ENCODE data around the gene COMMD7. TPM values are rescaled to one million over a fixed set of nuclear protein-coding genes. Genes with fewer than 3 reads are reported as not detected.
A peak's percentile ranks its signal among the peaks of the same experiment; 100 is the strongest.

The COMMD7 gene
- total RNA-seq, 6 experiments from 2014 or later: 45.4 to 58.4 (median 51.5) TPM

DNA sequence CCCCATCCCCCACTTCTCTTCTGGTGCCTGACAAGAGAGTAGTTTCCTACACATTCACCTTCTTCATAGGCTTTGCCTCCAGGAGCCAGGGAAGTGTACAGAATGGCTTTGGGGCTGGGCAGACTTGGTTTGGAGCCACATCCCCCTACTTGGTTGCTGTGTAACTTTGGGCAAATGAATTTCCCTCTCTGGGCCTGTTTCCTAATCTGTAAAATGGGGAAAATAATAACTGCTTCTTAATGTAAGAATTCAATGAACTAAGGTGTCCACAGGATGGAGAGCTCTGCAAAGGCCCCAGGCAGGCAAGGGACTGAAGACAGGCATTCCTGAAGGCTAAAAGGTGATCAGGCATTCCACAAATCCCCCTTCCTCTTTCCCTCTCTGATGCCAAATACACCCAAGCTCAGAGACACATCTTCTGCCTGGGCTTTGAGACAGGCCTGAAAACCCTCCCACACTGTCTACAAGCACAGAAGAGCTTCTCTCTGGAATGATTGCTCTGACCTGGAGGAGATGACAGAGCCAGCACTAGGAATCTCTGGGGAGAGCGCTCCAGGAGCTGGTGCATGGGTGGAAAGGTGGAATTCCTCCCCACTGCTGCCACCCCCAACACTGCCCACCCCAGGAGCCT is 62.6 kb downstream of the COMMD7 start:
- DNase-seq: no peak
- H3K36me3 Mint-ChIP-seq (ENCODE audit: low read depth): no peaks in the 10 kb centered on the region
- H3K27me3 Mint-ChIP-seq (ENCODE audit: insufficient read depth): peaks cover 4% of the 10 kb centered on the region
- no peak overlapping the region for H3K27ac Mint-ChIP-seq
- no peaks in the 10 kb centered on the region for H3K9me3 Mint-ChIP-seq
- peaks cover 22% of the 10 kb centered on the region for H3K4me1 Mint-ChIP-seq (ENCODE audit: low read depth)
- TF ChIP-seq CTCF (IDR thresholded peaks at IDR 0.05): no peak
- no peak overlapping the region for H3K4me3 Mint-ChIP-seq

- Mint-ChIP-seq H3K9me3 (no peaks in the 10 kb centered on the region), H3K4me1 (ENCODE audit: low read depth) (peaks cover 15% of the 10 kb centered on the region), H3K4me3 (no peak overlapping the region), H3K27ac (no peak overlapping the region), H3K27me3 (ENCODE audit: insufficient read depth) (peaks cover 7% of the 10 kb centered on the region), H3K36me3 (ENCODE audit: low read depth) (no peaks in the 10 kb centered on the region)
- DNase-seq: no peak
- no peak for TF ChIP-seq CTCF (IDR thresholded peaks at IDR 0.05)
Observed at GRCh38 chr20:32678948-32679347, 64.3 kb downstream of the COMMD7 start.

GRCh38 chr20:32675223-32675975 is 67.9 kb downstream of the COMMD7 start:
- DNase-seq: no peak
- Mint-ChIP-seq H3K9me3 (no peaks in the 10 kb centered on the region), H3K4me1 (ENCODE audit: low read depth) (no peaks in the 10 kb centered on the region), H3K36me3 (ENCODE audit: low read depth) (no peaks in the 10 kb centered on the region), H3K4me3 (no peak overlapping the region), H3K27ac (no peak overlapping the region), H3K27me3 (ENCODE audit: insufficient read depth) (peaks cover 10% of the 10 kb centered on the region)
- no peak for TF ChIP-seq CTCF (IDR thresholded peaks at IDR 0.05)

- no peaks in the 10 kb centered on the region for H3K4me1 Mint-ChIP-seq (ENCODE audit: low read depth)
- DNase-seq: peak; percentile 32
- H3K36me3 Mint-ChIP-seq (ENCODE audit: low read depth): no peaks in the 10 kb centered on the region
- peak; percentile 94 for TF ChIP-seq CTCF (IDR thresholded peaks at IDR 0.05)
- H3K27me3 Mint-ChIP-seq (ENCODE audit: insufficient read depth): peaks cover 10% of the 10 kb centered on the region
- H3K27ac Mint-ChIP-seq: no peak overlapping the region
- H3K4me3 Mint-ChIP-seq: no peak overlapping the region
- H3K9me3 Mint-ChIP-seq: no peaks in the 10 kb centered on the region
Observed at GRCh38 chr20:32674362-32674789, 68.9 kb downstream of the COMMD7 start.

DNA sequence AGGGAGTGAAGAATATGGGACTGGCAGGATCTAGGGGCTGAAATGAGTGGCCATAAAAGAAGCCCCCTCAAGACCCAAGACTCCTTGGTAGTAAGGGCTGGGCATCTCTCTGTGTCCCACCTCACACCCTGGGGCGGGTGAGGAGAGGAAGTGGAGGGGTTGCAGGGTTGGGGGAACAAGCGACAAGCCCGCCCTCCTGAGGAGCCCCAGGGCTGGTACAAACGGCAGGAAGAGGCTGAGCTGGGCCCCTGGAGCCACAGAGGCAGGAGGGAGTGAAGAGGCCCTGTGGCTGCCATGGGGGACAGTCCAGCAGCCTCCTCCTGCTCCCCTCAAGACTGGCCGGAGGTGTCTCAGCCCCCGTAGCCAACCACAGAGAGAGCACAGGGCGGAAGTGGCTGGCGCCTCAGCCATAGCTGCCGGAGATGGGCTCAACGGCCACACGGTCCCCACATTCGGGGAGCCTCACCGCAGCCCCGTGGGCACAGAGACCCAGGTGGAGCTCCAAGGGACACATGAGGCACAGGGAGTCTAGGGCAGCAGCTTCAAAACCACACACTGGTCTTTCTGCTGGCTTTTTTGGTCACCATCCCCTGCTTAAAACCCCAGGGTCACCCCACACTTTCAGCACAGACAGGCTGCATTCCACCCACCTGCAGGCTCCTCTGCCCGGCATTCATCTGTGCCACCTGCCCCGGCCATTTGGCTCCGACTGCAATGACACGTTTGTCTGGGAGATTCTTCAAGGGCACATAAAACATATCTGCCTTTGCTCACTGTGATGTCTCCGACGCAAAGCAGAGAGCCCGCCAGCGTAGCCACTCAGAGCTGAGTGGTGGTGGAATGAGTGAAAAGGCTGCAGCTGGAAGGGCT is 70.0 kb downstream of the COMMD7 start:
- no peaks in the 10 kb centered on the region for H3K4me1 Mint-ChIP-seq (ENCODE audit: low read depth)
- TF ChIP-seq CTCF (IDR thresholded peaks at IDR 0.05): no peak
- no peak for DNase-seq
- no peak overlapping the region for H3K4me3 Mint-ChIP-seq
- H3K9me3 Mint-ChIP-seq: no peaks in the 10 kb centered on the region
- peaks cover 10% of the 10 kb centered on the region for H3K27me3 Mint-ChIP-seq (ENCODE audit: insufficient read depth)
- H3K27ac Mint-ChIP-seq: no peak overlapping the region
- no peaks in the 10 kb centered on the region for H3K36me3 Mint-ChIP-seq (ENCODE audit: low read depth)
